ENCODE measurements around the gene RBM24.

GRCh38 chr6:17311595-17312311 lies 30.6 kb downstream of the RBM24 start:
- no peak for TF ChIP-seq CTCF (conservative IDR thresholded peaks at IDR 0.05; ENCODE audit: low read depth, low read length)
- no peak for TF ChIP-seq EZH2 (IDR thresholded peaks at IDR 0.05; ENCODE audit: borderline replicate concordance, low read depth, low read length, poor library complexity, severe bottlenecking)

All from A673 (cell line).